GM23248 (cell line): Measurements from ENCODE around the gene SLC27A3. TPM values are rescaled to one million over a fixed set of nuclear protein-coding genes. Genes with fewer than 3 reads are reported as not detected.

Experiments used
- DNase-seq: peaks from one replicate; pipeline ENCODE4 v3.0.0-alpha.2; 2015
- H2AFZ ChIP-seq: fragments of 200-600 bp; sonication (generic); 2 replicates; pipeline ENCODE4 v1.6.1; 2016; ENCODE audit warnings: antibody characterized with exemption
- H3F3A ChIP-seq: fragments of 200-600 bp; sonication (generic); 2 replicates; pipeline ENCODE4 v1.6.1; 2016; ENCODE audit warnings: mild to moderate bottlenecking, antibody characterized with exemption, mixed run types; ENCODE audit not compliant: insufficient read depth
- H3K27ac ChIP-seq: fragments of 200-600 bp; sonication (generic); 2 replicates; pipeline ENCODE4 v1.5.1; 2016; ENCODE audit warnings: mild to moderate bottlenecking
- H3K27me3 ChIP-seq: fragments of 200-600 bp; sonication (generic); replicated peaks from 2 replicates; pipeline ENCODE4 v1.6.1; 2016; ENCODE audit warnings: mild to moderate bottlenecking; ENCODE audit not compliant: insufficient read depth
- H3K36me3 ChIP-seq: fragments of 200-600 bp; sonication (generic); 2 replicates; pipeline ENCODE4 v1.6.1; 2016; ENCODE audit warnings: low read depth, mild to moderate bottlenecking
- H3K4me1 ChIP-seq: fragments of 200-600 bp; sonication (generic); 2 replicates; pipeline ENCODE4 v1.6.1; 2016; ENCODE audit warnings: mild to moderate bottlenecking; ENCODE audit not compliant: insufficient read depth
- H3K4me2 ChIP-seq: fragments of 200-600 bp; sonication (generic); one replicate; pipeline ENCODE4 v1.6.1; 2016; ENCODE audit warnings: mild to moderate bottlenecking; ENCODE audit not compliant: unreplicated experiment
- H3K4me3 ChIP-seq: fragments of 200-600 bp; sonication (generic); 2 replicates; pipeline ENCODE4 v1.5.1; 2016; ENCODE audit warnings: mild to moderate bottlenecking
- H3K79me2 ChIP-seq: fragments of 200-600 bp; sonication (generic); 2 replicates; pipeline ENCODE4 v1.6.1; 2016; ENCODE audit warnings: mild to moderate bottlenecking; ENCODE audit not compliant: insufficient read depth
- H3K9ac ChIP-seq: fragments of 200-600 bp; sonication (generic); 2 replicates; pipeline ENCODE4 v1.6.1; 2016; ENCODE audit warnings: mild to moderate bottlenecking
- H3K9me2 ChIP-seq: fragments of 200-600 bp; sonication (generic); 2 replicates; pipeline ENCODE4 v1.6.1; 2016; ENCODE audit warnings: mixed run types, mild to moderate bottlenecking, moderate library complexity; ENCODE audit not compliant: insufficient read depth
- H3K9me3 ChIP-seq: fragments of 200-600 bp; sonication (generic); one replicate; pipeline ENCODE4 v1.6.1; 2017; ENCODE audit warnings: low read depth
- H4K20me1 ChIP-seq: fragments of 200-600 bp; sonication (generic); 2 replicates; pipeline ENCODE4 v1.6.0; 2016; ENCODE audit not compliant: insufficient read depth
- EZH2 ChIP-seq: fragments of 200-600 bp; sonication (generic); IDR thresholded peaks from 2 replicates; pipeline ENCODE4 v1.6.1; 2018; ENCODE audit warnings: antibody characterized with exemption, mild to moderate bottlenecking; ENCODE audit not compliant: insufficient read depth, poor library complexity, severe bottlenecking
- EZH2phosphoT487 ChIP-seq: fragments of 200-600 bp; sonication (generic); IDR thresholded peaks from 2 replicates; pipeline ENCODE4 v1.6.1; 2018; ENCODE audit warnings: antibody characterized with exemption, moderate library complexity, mild to moderate bottlenecking, low read depth; ENCODE audit not compliant: insufficient read depth
- WGBS, 2 experiments: methylation state at CpG; one replicate each; pipeline ENCODE4 v1.1.6; 2015 to 2017; ENCODE audit warnings: low lambda C conversion rate in 2 of 2, low coverage in 1 of 2; ENCODE audit errors: missing lambda C conversion rate in 2 of 2; 5-methylcytosine and 5-hydroxymethylcytosine counted together
- in situ Hi-C: fragments of 300-500 bp; cut with MboI; formaldehyde crosslinking; loops from 2 replicates; pipeline ENCODE4 v1.15.0; 2020
- polyA plus RNA-seq: library from polyadenylated mRNA; unstranded; fragments of >200 nt; fragmentation: Nextera tagmentation; extraction: Ambion mirVana; gene quantifications from 2 replicates; pipeline ENCODE4 v1.2.1, GENCODE V29; 2016
- total RNA-seq: library from RNA; depleted of rRNA; stranded (reverse); fragments of >200 nt; shearing (Covaris generic); gene quantifications from 2 replicates; pipeline ENCODE4 v1.2.3, GENCODE V29; 2014

SLC27A3 gene
- total and polyA plus RNA-seq, 2 experiments from 2014 or later = 5.6 to 8.8 TPM

DNA sequence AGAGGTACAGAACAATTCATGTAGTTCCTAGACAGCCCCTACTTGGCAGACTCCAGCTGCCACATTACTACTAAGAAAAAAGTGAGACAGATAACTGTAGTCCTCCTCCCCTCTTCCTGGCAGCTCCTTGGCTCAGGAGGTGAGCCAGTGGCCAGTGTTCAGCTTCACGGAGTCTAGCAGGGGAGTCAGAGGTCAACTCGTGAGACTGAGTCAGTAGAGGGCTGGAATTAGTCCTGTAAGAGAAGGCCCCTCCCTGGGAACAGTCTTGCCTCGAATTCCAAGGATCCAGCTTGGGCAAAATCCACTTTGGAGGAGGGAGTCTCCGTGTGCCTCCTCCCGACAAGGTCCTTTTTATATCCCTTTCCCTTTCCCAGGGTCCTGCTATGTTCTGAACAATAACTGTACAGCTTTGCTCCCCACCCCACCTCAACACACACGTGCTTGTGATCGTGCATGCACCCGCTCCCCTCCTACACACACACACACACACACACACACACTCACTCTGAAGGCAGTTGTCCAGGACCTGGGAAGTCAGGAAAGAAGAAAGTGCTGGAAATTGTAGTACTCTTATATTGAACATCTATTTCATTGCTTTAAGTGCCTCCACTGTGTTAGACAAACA lies 22.5 kb upstream of the SLC27A3 start:
- peak overlapping the region; percentile 54 for H3K27ac ChIP-seq

DNA sequence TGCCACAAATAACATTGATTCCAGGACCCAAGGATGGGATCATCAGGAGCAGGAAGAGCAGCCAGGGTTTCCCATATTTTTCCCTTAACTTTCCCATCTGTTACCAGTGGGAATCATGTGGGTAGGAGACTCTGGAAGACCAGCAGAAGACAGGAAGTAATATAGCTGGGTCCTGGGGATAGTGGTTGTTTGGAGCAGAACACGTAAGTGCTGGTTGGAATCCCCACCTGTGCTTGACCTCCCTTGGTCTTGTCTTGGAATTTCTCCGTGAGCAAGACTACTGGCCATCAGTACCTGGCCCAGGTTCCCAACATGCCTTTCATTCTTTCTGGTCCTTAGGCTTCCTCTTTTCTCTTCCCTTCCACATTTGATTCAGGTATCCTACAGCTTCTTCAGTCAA lies 20.9 kb upstream of the SLC27A3 start:
- no peaks in the 10 kb centered on the region for H3K79me2 ChIP-seq
- no peaks in the 10 kb centered on the region for H3K9me3 ChIP-seq

More for the DNA sequence above, 22.5 kb upstream of the SLC27A3 start:
- Histone ChIP-seq H3K4me3 (no peak overlapping the region), H3K4me1 (peaks cover 23% of the 10 kb centered on the region), H4K20me1 (no peaks in the 10 kb centered on the region), H3K9me3 (no peaks in the 10 kb centered on the region), H2AFZ (no peak overlapping the region), H3K4me2 (peak overlapping the region; percentile 28), H3F3A (peaks cover 32% of the 10 kb centered on the region), H3K79me2 (no peaks in the 10 kb centered on the region), H3K9me2 (no peaks in the 10 kb centered on the region), H3K36me3 (peaks cover 33% of the 10 kb centered on the region), H3K27me3 (no peaks in the 10 kb centered on the region), H3K9ac (peak overlapping the region; percentile 44; the same call in 1 of the 2 replicates)
- peak; percentile 84 for DNase-seq
- in situ Hi-C loops = no loop called here
- no peak for TF ChIP-seq EZH2
- no peak for TF ChIP-seq EZH2phosphoT487
- 32 to 39% methylated on average over 8 of the region's 8 CpGs for WGBS, 2 experiments

DNA sequence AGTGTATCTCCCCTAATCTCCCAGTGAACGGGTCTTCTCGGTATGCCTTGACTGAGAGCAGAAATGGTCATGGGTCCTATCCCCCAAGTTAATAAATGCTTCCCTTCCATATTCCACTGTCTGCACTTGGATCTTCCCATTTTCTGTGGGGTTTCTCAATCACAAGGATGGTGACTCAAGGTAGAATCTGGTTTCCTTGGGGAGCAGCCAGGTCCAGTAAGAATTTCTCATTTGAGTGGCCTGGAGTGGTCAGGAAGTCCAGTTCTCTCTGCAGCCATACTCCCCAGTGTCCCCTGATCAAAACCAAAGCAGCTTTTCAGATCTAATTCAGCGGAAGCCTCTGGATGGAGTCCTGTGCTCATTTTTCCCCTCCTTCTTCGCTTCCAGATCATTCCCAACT lies 14.8 kb upstream of the SLC27A3 start:
- H3K9ac ChIP-seq = no peak overlapping the region
- H3K79me2 ChIP-seq = no peaks in the 10 kb centered on the region
- H2AFZ ChIP-seq = no peak overlapping the region
- in situ Hi-C loops = no loop called here
- no peaks in the 10 kb centered on the region for H3K27me3 ChIP-seq
- H3K9me3 ChIP-seq = no peaks in the 10 kb centered on the region
- peaks cover 19% of the 10 kb centered on the region; the same call in 1 of the 2 replicates for H3K36me3 ChIP-seq
- H3F3A ChIP-seq = no peaks in the 10 kb centered on the region
- no peak overlapping the region for H3K4me2 ChIP-seq
- H3K9me2 ChIP-seq = no peaks in the 10 kb centered on the region
- H3K4me3 ChIP-seq = no peak overlapping the region
- TF ChIP-seq EZH2 (no peak), EZH2phosphoT487 (no peak)
- peak; percentile 83 for DNase-seq
- H3K4me1 ChIP-seq = peaks cover 3% of the 10 kb centered on the region; the same call in 1 of the 2 replicates
- H4K20me1 ChIP-seq = no peaks in the 10 kb centered on the region
- H3K27ac ChIP-seq = no peak overlapping the region
- 96 to 98% methylated on average over 4 of the region's 4 CpGs for WGBS, 2 experiments

More for the DNA sequence above, 20.9 kb upstream of the SLC27A3 start:
- 97 to 100% methylated on average over 2 of the region's 2 CpGs for WGBS, 2 experiments
- H3K36me3 ChIP-seq = peaks cover 33% of the 10 kb centered on the region
- in situ Hi-C loops = no loop called here
- no peak overlapping the region for H3K27ac ChIP-seq
- TF ChIP-seq EZH2phosphoT487 (no peak), EZH2 (no peak)
- DNase-seq = no peak
- no peak overlapping the region for H3K4me2 ChIP-seq
- peaks cover 19% of the 10 kb centered on the region for H3F3A ChIP-seq
- no peaks in the 10 kb centered on the region for H3K27me3 ChIP-seq
- H3K9ac ChIP-seq = no peak overlapping the region
- H3K4me3 ChIP-seq = no peak overlapping the region
- H4K20me1 ChIP-seq = no peaks in the 10 kb centered on the region
- no peak overlapping the region for H2AFZ ChIP-seq
- peaks cover 23% of the 10 kb centered on the region for H3K4me1 ChIP-seq
- no peaks in the 10 kb centered on the region for H3K9me2 ChIP-seq

DNA sequence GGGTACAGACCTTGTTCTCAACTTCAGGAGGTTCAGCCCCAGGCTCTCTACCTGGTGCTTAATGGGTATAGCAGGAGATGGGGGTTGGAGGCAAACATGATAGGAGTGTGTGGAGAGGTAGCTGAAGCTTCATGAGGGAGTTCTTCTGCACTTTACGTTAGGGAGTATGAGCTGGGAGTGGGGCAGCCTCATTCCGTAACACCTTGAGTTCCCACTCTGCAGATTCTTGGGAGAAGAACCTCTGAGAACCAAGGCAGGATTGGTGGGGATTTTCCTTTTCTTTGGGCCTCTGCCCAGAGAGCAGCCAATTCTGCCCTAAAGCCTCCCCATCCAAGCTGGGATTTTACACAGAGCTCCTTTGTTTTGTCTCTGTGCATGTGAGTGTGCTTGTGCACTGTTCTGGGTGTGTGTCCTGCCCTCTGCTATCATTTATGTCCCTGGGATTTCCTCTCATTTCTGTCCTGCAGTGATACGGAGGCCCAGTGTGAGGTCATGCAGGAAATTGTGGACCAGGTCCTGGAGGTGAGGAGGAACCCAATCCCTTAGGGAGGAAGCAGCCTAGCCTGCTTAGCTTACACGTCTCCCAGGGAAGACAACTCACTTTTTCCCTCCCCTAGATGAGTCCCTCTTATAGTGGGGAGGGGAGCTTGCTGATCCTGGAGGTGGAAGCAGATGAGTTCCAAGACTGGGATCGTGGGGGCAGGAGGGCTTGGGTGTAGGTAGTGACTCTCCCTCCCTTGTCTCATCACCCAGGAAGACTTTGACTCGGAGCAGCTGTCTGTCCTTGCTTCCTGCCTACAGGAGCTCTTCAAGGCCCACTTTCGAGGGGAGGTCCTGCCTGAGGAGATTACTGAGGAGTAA lies 11.6 kb upstream of the SLC27A3 start:
- WGBS, 2 experiments = 75 to 81% methylated on average over 7 of the region's 7 CpGs
- no peaks in the 10 kb centered on the region for H4K20me1 ChIP-seq
- H3K9me3 ChIP-seq = no peaks in the 10 kb centered on the region
- no peak overlapping the region for H3K27ac ChIP-seq
- H3K9me2 ChIP-seq = no peaks in the 10 kb centered on the region
- no peak overlapping the region for H2AFZ ChIP-seq
- no peaks in the 10 kb centered on the region for H3K27me3 ChIP-seq
- TF ChIP-seq EZH2phosphoT487 (no peak), EZH2 (no peak)
- H3F3A ChIP-seq = no peaks in the 10 kb centered on the region
- peaks cover 30% of the 10 kb centered on the region; the same call in 1 of the 2 replicates for H3K36me3 ChIP-seq
- no peak overlapping the region for H3K9ac ChIP-seq
- in situ Hi-C loops = no loop called here
- H3K4me3 ChIP-seq = no peak overlapping the region
- H3K4me1 ChIP-seq = peaks cover 3% of the 10 kb centered on the region; the same call in 1 of the 2 replicates
- no peak overlapping the region for H3K4me2 ChIP-seq
- no peak for DNase-seq
- no peaks in the 10 kb centered on the region for H3K79me2 ChIP-seq
